COLO829 (cell line): ENCODE results near the gene NET1.

Source experiments
- DNase-seq: peaks from one replicate; pipeline ENCODE4 v3.0.0; 2012; ENCODE audit warnings: low spot score

Gene NET1

GRCh38 chr10:5442065-5442989 lies 30.0 kb downstream of the NET1 start:
- peak; percentile 16 for DNase-seq

- DNase-seq, result no peak
Measured at GRCh38 chr10:5442990-5443370, 30.6 kb downstream of the NET1 start.

- no peak for DNase-seq
Measured at GRCh38 chr10:5443429-5443828, 31.1 kb downstream of the NET1 start.

DNA sequence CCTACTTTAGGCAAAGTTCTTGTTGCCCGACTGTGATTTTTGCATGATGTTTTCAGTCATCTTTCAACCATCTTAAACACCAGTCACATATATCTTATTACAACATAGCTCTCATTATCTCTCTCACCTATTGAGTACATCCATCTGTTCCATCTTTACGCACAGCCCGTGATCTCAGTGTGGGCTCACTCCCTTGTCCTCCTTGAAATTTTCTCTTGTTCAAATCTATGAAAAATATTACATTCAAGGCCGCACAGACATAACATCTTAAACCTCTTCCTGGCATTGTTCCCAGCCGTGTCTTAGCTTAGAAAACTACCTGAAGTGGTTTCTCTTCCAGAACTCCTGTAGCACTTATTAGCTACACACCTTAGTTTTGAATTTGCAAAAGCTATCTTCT lies 32.6 kb downstream of the NET1 start:
- no peak for DNase-seq

DNA sequence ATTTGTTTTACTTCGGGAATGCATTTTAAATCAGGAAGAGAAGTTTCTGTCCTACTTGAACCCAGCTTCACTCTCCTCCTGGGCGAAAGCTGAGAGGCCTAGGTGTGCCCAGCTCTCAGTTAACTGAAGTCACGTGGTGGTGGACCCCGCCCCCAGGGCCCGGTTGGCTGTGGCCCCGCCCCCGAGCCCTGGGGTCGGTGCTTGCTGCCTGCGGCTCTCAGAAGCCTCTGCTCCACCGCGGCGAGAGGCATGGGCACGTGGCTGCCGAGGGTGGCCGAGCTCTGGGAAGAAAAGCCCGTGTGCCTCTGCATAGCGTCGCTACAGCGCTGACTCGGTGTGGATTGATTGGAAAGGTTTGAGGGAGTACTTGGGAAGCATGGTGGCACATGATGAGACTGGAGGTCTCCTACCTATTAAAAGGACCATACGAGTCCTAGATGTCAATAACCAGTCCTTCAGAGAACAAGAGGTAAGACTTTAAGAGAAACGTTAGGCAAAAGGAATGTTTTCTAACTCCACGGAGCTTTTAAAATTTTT lies 34.1 kb downstream of the NET1 start:
- DNase-seq, result no peak

- DNase-seq, result no peak
Measured at GRCh38 chr10:5447056-5447455, 34.7 kb downstream of the NET1 start.

- no peak for DNase-seq
Measured at GRCh38 chr10:5447611-5448071, 35.3 kb downstream of the NET1 start.

DNA sequence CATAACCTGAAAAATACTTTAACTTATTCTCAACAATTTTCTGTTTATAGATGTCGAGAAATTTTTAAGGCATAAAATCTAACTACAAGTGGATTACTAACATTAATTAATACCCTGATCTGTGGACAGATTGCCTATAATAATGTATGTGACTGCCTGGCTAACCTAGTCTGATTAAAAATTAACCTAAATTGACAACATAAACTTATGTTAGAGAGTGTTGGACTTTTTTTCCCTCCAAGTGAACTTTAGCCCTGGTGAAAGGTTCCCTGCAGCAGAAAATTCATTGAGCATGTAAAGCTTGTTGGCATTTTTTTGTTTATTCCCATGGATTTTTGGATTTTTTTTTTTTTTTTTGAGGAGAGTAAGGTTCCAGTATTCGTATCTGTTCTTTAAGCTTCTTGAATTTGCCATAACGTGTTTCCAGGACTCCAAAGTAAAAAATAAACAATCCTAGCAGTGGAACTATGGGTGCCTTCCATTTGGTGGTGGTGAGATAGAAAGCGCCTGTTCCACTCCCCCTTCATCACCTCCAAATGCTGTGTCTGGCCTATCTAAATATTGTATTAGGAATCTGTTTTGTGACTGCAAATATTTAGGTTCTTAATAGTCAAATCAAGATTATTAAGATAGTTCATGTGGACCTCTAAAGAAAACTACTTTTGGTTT lies 36.1 kb downstream of the NET1 start:
- DNase-seq, result no peak

DNA sequence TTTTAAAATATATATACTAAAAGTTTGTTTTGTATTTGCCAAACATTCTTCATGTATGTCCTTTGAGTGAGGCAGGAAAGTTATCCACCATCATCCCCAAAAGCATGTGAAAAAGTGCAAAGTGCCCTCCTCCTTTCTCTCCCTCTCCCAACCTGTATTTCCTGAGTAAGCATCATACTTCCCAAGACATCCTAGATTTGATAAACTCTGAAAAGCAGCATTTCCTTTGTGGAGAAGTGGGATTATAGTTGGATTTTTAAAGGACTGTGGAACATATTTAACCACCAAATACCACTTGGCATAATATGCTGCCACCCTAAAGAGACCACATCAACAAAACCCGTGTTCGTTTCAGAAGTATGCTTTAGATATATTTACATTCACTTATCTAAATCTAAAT lies 36.9 kb downstream of the NET1 start:
- no peak for DNase-seq

DNA sequence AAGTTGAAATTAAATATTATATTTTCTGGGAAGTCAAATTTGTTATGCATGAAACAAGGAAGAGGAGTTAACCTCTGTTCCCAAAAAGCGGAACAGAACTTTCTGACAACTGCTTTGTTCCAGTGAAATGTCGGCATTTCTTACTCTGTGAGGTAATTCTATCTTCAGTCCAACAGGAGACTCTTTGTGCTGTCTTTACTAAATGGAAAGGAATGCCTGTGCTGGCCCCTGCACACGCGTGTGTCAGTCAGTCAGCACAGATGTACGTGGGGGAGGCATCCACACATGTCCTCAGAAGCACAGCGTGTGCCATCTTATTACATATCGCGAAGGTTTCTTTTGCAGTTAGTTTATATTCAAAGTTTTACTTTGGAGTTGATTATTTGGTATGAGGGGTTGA lies 37.5 kb downstream of the NET1 start:
- DNase-seq, result peak; percentile 66

DNA sequence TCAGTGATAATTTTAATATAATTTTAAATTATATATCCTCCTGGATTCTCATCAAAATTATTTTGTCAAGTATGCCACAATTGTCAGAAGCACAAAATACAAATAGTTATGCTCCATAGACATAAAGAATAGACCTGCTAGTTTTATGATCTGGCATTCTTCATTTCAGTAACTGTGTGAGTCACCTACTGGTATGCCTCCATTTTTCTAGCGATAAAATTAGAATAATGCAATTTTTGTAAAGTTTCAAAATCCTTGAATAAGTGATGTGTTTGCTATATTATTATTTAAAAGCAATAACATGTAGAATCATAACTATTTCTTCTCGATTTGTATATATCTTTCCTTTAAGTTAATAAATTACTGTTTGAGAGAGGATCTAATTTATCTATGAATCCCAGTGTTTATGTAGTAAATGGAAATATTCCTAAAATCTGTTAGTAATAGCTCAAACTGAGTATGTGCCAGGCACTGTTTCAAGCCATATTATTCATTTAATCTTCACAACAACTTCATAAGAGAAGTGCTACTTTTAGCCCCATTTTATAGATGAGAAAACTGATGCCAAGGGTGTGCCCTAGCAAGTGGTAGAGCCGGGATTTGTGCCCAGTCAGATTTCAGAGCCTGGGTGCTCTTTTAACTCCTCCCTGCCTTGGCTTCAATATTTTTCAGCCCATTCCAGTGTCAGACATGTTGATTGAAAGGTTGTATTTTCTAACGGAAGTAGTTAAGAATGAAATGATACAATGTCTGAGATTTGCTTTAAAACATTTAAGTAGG lies 38.4 kb downstream of the NET1 start:
- no peak for DNase-seq

GRCh38 chr10:5453749-5454489 lies 41.6 kb downstream of the NET1 start:
- no peak for DNase-seq

DNA sequence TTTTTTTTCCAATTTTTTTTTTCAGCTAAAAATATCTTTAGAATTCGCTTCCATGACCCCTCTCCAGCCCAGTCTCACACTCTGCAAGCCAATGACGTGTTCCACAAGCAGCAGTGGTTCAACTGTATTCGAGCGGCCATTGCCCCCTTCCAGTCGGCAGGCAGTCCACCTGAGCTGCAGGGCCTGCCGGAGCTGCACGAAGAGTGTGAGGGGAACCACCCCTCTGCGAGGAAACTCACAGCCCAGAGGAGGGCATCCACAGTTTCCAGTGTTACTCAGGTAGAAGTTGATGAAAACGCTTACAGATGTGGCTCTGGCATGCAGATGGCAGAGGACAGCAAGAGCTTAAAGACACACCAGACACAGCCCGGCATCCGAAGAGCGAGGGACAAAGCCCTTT lies 44.2 kb downstream of the NET1 start:
- no peak for DNase-seq

- no peak for DNase-seq
Measured at GRCh38 chr10:5457741-5458140, 45.4 kb downstream of the NET1 start.

GRCh38 chr10:5458425-5458824 lies 46.1 kb downstream of the NET1 start:
- DNase-seq, result no peak

GRCh38 chr10:5458949-5459747 lies 46.8 kb downstream of the NET1 start:
- no peak for DNase-seq

- no peak for DNase-seq
Measured at GRCh38 chr10:5460468-5461202, 48.3 kb downstream of the NET1 start.

- peak; percentile 44 for DNase-seq
Measured at GRCh38 chr10:5461203-5461588, 48.8 kb downstream of the NET1 start.

- no peak for DNase-seq
Measured at GRCh38 chr10:5461914-5462840, 49.8 kb downstream of the NET1 start.
